Thymus (tissue), 11 donors: ENCODE data around the gene NCKAP1. TPM values are rescaled to one million over a fixed set of nuclear protein-coding genes. Genes with fewer than 3 reads are reported as not detected.

Experiments
- DNase-seq, 9 donors: peaks; one replicate each; pipeline ENCODE4 v3.0.0-alpha.2; 2013; ENCODE audit warnings: low spot score in 9 of 9, low read depth in 6 of 9, missing footprints in 1 of 9
- H3K27ac ChIP-seq, 2 donors: one replicate each; pipeline ENCODE4 v1.5.1; 2013; ENCODE audit warnings: control low read depth in 1 of 2, low read depth in 1 of 2, low read length in 1 of 2, mild to moderate bottlenecking in 1 of 2, moderate library complexity in 1 of 2
- H3K27me3 ChIP-seq, 2 donors: one replicate each; pipeline ENCODE4 v1.5.1; 2013; ENCODE audit warnings: low read length in 1 of 2; ENCODE audit not compliant: control insufficient read depth in 2 of 2, insufficient read depth in 1 of 2
- H3K36me3 ChIP-seq, 2 donors: one replicate each; pipeline ENCODE4 v1.5.1; 2013; ENCODE audit warnings: low read length in 1 of 2, mild to moderate bottlenecking in 1 of 2, moderate library complexity in 1 of 2; ENCODE audit not compliant: control insufficient read depth in 2 of 2, insufficient read depth in 2 of 2
- H3K4me1 ChIP-seq, 2 donors: one replicate each; pipeline ENCODE4 v1.5.1; 2013; ENCODE audit warnings: low read length in 2 of 2; ENCODE audit not compliant: control insufficient read depth in 2 of 2, insufficient read depth in 2 of 2
- H3K4me3 ChIP-seq, 2 donors: one replicate each; pipeline ENCODE4 v1.5.1; 2013; ENCODE audit warnings: low read length in 2 of 2, control low read depth in 1 of 2, mild to moderate bottlenecking in 1 of 2
- H3K9me3 ChIP-seq, 2 donors: one replicate each; pipeline ENCODE4 v1.5.1; 2013; ENCODE audit warnings: low read length in 1 of 2, mild to moderate bottlenecking in 1 of 2; ENCODE audit not compliant: control insufficient read depth in 2 of 2, insufficient read depth in 1 of 2
- WGBS: extraction: QIAGEN DNeasy Blood & Tissue Kit; methylation state at CpG from one replicate; pipeline ENCODE4 v1.1.7; 2013; 5-methylcytosine and 5-hydroxymethylcytosine counted together
- polyA plus RNA-seq: library from polyadenylated mRNA; stranded (reverse); fragments of 200-250 nt; gene quantifications from one replicate; pipeline ENCODE4 v1.2.3, GENCODE V29; 2013
- total RNA-seq: library from RNA; stranded (reverse); fragments of 120-200 nt; gene quantifications from one replicate; pipeline ENCODE4 v1.2.4, GENCODE V29; 2013
- donor health status: healthy.

NCKAP1 gene
- total and polyA plus RNA-seq, 2 donors: 23.7 to 36.8 TPM

DNA sequence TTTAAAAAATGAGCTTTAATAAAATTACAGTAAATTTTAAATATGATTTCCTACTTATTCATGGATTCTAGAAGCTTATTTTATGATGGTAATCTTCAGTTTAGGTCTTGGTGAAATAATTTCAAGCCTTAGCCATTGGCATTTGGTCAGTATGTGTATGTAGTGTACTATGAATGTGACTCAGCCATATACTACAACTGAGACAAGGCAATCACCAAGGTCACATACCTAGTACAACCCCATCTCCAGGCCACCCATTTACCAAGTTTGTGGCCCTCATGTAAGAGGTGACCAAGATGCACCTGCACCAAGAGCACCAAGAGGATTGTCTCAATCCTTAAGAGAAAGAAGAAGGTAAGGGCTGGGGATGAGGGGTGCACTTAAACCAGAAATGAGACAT is 117.0 kb downstream of the NCKAP1 start:
- Histone ChIP-seq H3K4me1 (no peaks in the 10 kb centered on the region), H3K27ac (no peak overlapping the region), H3K27me3 (no peaks in the 10 kb centered on the region), H3K9me3 (no peaks in the 10 kb centered on the region), H3K4me3 (no peak overlapping the region), H3K36me3 (no peaks in the 10 kb centered on the region)
- DNase-seq: no peak

DNA sequence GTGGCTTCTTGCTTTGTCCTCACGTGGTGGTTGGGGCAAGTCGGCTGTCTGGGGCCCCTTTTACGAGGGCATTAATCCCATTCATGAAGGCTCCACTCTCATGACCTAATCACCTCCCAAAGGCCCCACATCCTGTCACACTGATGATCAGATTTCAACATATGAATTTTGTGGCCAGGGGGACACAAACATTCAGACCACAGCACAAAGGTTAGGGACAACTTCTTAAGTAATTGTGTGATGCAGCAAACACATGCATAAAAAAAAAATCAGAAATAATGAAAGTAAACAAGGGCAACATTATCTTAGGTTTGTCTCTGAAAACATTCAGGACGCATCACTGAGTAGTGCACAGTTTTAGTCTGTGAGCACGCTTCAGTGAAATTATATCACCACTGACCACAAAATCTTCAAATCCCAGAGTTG is 117.6 kb downstream of the NCKAP1 start:
- Histone ChIP-seq H3K4me3 (no peak overlapping the region), H3K9me3 (no peaks in the 10 kb centered on the region), H3K27ac (no peak overlapping the region), H3K27me3 (no peaks in the 10 kb centered on the region), H3K4me1 (no peaks in the 10 kb centered on the region), H3K36me3 (no peaks in the 10 kb centered on the region)
- DNase-seq: no peak
- WGBS: 95% methylated on average over 5 of the region's 5 CpGs

- no peak overlapping the region for H3K27ac ChIP-seq
- H3K4me3 ChIP-seq: no peak overlapping the region
- H3K27me3 ChIP-seq: no peaks in the 10 kb centered on the region
- no peaks in the 10 kb centered on the region for H3K9me3 ChIP-seq
- no peaks in the 10 kb centered on the region for H3K36me3 ChIP-seq
- no peak for DNase-seq
- 96% methylated on average over 7 of the region's 7 CpGs for WGBS
- no peaks in the 10 kb centered on the region for H3K4me1 ChIP-seq
Observed at GRCh38 chr2:182920089-182920488, 118.2 kb downstream of the NCKAP1 start.

DNA sequence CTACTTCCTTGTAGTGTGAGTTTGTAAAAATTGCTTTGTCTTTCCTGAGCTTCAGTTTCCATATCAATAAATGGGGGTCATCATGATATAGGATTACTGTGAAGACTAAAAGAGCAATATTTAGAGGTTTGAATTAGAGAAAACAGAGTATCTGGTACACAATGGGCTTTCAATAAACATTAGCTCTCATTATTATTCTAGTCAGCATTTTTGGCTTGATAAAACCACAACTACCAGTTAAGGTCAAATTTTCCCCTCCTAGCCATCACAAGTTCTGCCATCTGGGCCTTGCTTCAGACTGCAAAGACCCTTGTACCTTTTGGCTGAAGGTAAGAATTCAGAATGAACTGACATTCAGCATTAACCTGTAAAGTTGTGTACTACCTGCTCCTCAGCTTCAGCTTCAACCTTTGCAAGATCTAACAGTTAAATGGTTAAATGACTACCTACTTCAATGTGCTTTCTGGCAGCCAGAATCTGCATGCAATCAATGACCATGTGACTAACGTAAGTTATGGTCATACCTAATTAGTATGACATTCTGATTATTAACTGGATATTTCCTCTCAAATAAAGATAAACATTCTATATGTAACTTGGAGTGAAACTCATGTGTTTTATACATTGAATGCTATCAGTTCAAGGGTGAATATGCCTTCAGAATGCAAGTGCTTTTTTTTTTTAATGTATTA is 119.2 kb downstream of the NCKAP1 start:
- 93% methylated on average over 1 of the region's 1 CpG for WGBS
- Histone ChIP-seq H3K27ac (no peak overlapping the region), H3K4me1 (no peaks in the 10 kb centered on the region), H3K9me3 (no peaks in the 10 kb centered on the region), H3K36me3 (no peaks in the 10 kb centered on the region), H3K4me3 (no peak overlapping the region), H3K27me3 (no peaks in the 10 kb centered on the region)
- no peak for DNase-seq

DNA sequence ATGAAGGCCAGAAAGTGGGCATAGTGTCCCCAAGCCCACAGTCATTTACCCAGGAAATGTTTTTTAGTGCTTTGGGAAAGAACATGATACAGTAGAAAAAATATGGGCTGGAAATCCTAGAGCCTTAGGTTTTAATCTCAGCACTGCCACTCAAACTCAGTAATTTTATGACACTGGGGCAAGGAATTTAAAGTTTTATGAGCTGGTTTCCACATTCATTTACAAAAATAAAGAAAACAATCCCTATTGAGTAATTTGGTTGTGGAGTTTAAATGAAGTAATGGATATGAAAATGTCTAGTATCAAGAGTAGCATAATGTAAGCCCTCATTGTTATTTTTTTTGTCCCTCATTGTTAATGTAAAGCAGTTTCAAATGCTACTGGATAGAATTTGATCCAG is 120.3 kb downstream of the NCKAP1 start:
- no peak overlapping the region for H3K27ac ChIP-seq
- no peaks in the 10 kb centered on the region for H3K4me1 ChIP-seq
- H3K4me3 ChIP-seq: no peak overlapping the region
- H3K36me3 ChIP-seq: no peaks in the 10 kb centered on the region
- H3K9me3 ChIP-seq: no peaks in the 10 kb centered on the region
- H3K27me3 ChIP-seq: no peaks in the 10 kb centered on the region
- DNase-seq: no peak

GRCh38 chr2:182916417-182916816 is 121.8 kb downstream of the NCKAP1 start:
- Histone ChIP-seq H3K27me3 (no peaks in the 10 kb centered on the region), H3K36me3 (no peaks in the 10 kb centered on the region), H3K9me3 (no peaks in the 10 kb centered on the region), H3K27ac (no peak overlapping the region), H3K4me1 (no peaks in the 10 kb centered on the region), H3K4me3 (no peak overlapping the region)
- 99% methylated on average over 2 of the region's 2 CpGs for WGBS
- DNase-seq: no peak

DNA sequence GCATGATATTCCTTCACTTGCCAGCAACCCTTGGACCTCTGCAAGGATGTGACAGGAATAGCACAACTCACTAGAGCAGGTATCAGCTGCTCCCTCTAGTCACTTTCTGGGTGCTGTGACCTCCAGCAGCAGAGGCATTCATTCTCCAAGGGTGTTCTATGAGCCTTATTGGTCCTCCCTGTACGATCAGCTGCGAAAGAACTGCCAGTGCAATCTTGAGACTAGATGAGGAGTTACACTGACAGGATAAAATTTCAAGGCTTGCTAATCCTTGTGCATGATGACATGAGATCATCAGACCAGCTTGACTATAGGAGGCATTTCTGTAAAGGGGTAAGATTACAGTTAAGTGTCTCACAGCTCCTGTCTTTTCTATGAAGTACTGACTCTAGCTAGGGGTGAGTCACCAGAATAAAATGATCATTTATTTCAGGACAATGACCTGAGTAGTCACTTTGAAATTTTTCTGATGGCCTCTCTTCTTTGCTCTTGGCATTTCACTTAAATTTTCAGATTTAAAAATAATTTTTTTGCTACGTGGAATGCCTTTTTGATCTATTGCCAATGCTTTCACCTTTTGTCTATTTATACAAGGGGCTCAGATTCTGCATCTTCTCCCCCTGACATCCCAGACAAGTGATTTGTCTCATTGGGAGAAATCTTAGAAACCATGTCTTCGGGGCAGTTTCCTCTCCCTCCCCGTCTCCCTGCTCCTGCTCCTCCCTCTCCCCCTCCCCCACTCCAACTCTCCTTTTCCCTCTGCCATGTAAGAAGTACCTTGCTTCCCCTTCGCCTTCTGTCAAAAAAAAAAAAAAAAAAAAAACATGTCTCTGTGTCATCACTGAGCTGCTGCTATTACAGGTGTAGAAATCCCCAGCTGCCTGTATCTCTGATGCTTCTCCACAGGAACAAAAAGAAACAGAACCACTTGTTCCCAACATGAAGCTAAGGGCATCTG is 122.6 kb downstream of the NCKAP1 start:
- no peaks in the 10 kb centered on the region for H3K27me3 ChIP-seq
- DNase-seq: no peak
- no peak overlapping the region for H3K4me3 ChIP-seq
- WGBS: 91% methylated on average over 6 of the region's 6 CpGs
- no peaks in the 10 kb centered on the region for H3K36me3 ChIP-seq
- no peaks in the 10 kb centered on the region for H3K4me1 ChIP-seq
- H3K27ac ChIP-seq: no peak overlapping the region
- no peaks in the 10 kb centered on the region for H3K9me3 ChIP-seq

DNA sequence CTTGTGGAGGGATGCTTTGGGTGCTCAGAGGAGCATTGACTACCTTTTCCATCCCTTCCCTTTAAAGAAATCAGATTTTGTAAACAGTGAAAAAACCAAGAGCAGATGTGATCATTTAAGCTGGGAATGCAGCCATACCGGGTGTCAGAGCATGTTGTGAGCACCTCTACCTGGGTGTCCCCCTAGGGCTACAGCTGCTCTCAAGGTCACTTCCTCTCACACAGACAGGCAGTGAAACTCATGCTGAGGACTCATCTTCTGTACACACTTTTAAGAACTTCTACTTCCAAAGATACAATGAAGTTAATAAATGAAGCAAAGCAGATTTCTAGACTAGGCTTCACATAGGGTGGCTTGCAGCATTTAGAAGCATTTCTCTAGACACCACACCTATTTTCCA is 123.4 kb downstream of the NCKAP1 start:
- no peaks in the 10 kb centered on the region for H3K36me3 ChIP-seq
- H3K4me3 ChIP-seq: no peak overlapping the region
- no peak overlapping the region for H3K27ac ChIP-seq
- H3K9me3 ChIP-seq: no peaks in the 10 kb centered on the region
- 84% methylated on average over 1 of the region's 1 CpG for WGBS
- H3K4me1 ChIP-seq: no peaks in the 10 kb centered on the region
- DNase-seq: no peak
- no peaks in the 10 kb centered on the region for H3K27me3 ChIP-seq

DNA sequence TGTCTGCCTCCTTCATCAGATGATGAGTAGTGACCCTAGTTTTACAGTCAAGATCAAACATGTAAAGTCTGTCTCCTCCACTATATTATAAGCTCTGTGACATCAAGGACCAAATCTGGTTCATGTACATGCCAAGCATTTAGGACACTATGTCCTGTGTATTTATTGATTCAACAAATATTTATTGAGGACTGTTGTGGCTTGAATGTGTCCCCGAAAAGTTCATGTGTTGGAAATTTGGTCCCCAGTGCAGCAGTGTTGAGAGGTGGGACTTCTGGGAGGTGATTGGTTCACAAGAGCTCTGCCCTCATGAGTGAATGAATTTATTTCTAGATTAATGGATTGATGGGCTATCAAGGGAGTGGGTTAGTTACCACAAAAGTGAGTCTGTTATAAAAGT is 125.2 kb downstream of the NCKAP1 start:
- H3K27me3 ChIP-seq: no peaks in the 10 kb centered on the region

More for the DNA sequence above, 125.2 kb downstream of the NCKAP1 start:
- WGBS: 97% methylated on average over 1 of the region's 1 CpG
- Histone ChIP-seq H3K4me1 (no peaks in the 10 kb centered on the region), H3K27ac (no peak overlapping the region), H3K36me3 (no peaks in the 10 kb centered on the region), H3K4me3 (no peak overlapping the region), H3K9me3 (no peaks in the 10 kb centered on the region)
- DNase-seq: no peak
